Muscle of arm (tissue), 14 donors: ENCODE measurements around the gene TPRA1. TPM values are rescaled to one million over a fixed set of nuclear protein-coding genes. Genes with fewer than 3 reads are reported as not detected.

ENCODE experiments used
- DNase-seq: peaks from one replicate; pipeline ENCODE4 v3.0.0-alpha.2; 2013
- long read RNA-seq, 11 donors: transcript quantifications; one replicate each; lab custom pipeline, GENCODE V29; 2026
- polyA plus RNA-seq, 12 donors: library from polyadenylated mRNA; unstranded; fragments of 120-200 nt; gene quantifications; one replicate each; pipeline ENCODE4 v1.2.1, GENCODE V29; 2013; ENCODE audit not compliant: insufficient read length in 12 of 12

The TPRA1 gene
- polyA plus RNA-seq = 10 to 100 TPM in 11 of 12 donors, not detected in 1; 15.4 to 24.8 (median 18.9) TPM
- long read RNA-seq, donor 1, transcript TPRA1-202 (11 exons, 1,933 nt) = major isoform, 11 of 11 reads
- long read RNA-seq, donor 1, partial matches to known transcripts = 0 of 11 reads
- long read RNA-seq, donor 1, other reads (novel, unspliced or antisense) = 0 of 11 reads
- long read RNA-seq, donor 2, transcript TPRA1-202 (11 exons, 1,933 nt) = major isoform, 7 of 9 reads
- long read RNA-seq, donor 2, partial matches to known transcripts = 0 of 9 reads
- long read RNA-seq, donor 2, other reads (novel, unspliced or antisense) = 0 of 9 reads
- long read RNA-seq, donor 3, transcript TPRA1-202 (11 exons, 1,933 nt) = major isoform, 5 of 5 reads
- long read RNA-seq, donor 3, partial matches to known transcripts = 0 of 5 reads
- long read RNA-seq, donor 3, other reads (novel, unspliced or antisense) = 0 of 5 reads
- long read RNA-seq, donor 4 = 0 reads
- long read RNA-seq, donor 5, transcript TPRA1-202 (11 exons, 1,933 nt) = major isoform, 6 of 8 reads
- long read RNA-seq, donor 5, partial matches to known transcripts = 0 of 8 reads
- long read RNA-seq, donor 5, other reads (novel, unspliced or antisense) = 0 of 8 reads
- long read RNA-seq, donor 6, partial matches to known transcripts = 0 of 4 reads
- long read RNA-seq, donor 6, other reads (novel, unspliced or antisense) = 0 of 4 reads
- long read RNA-seq, donor 7, partial matches to known transcripts = 0 of 3 reads
- long read RNA-seq, donor 7, other reads (novel, unspliced or antisense) = 0 of 3 reads
- long read RNA-seq, donor 8, transcript TPRA1-202 (11 exons, 1,933 nt) = major isoform, 8 of 9 reads
- long read RNA-seq, donor 8, partial matches to known transcripts = 0 of 9 reads
- long read RNA-seq, donor 8, other reads (novel, unspliced or antisense) = 0 of 9 reads
- long read RNA-seq, donor 9, transcript TPRA1-202 (11 exons, 1,933 nt) = major isoform, 6 of 7 reads
- long read RNA-seq, donor 9, partial matches to known transcripts = 0 of 7 reads
- long read RNA-seq, donor 9, other reads (novel, unspliced or antisense) = 0 of 7 reads
- long read RNA-seq, donor 10, transcript TPRA1-202 (11 exons, 1,933 nt) = major isoform, 8 of 10 reads
- long read RNA-seq, donor 10, partial matches to known transcripts = 0 of 10 reads
- long read RNA-seq, donor 10, other reads (novel, unspliced or antisense) = 0 of 10 reads
- long read RNA-seq, donor 11, transcript TPRA1-202 (11 exons, 1,933 nt) = major isoform, 11 of 11 reads
- long read RNA-seq, donor 11, partial matches to known transcripts = 0 of 11 reads
- long read RNA-seq, donor 11, other reads (novel, unspliced or antisense) = 0 of 11 reads

DNA sequence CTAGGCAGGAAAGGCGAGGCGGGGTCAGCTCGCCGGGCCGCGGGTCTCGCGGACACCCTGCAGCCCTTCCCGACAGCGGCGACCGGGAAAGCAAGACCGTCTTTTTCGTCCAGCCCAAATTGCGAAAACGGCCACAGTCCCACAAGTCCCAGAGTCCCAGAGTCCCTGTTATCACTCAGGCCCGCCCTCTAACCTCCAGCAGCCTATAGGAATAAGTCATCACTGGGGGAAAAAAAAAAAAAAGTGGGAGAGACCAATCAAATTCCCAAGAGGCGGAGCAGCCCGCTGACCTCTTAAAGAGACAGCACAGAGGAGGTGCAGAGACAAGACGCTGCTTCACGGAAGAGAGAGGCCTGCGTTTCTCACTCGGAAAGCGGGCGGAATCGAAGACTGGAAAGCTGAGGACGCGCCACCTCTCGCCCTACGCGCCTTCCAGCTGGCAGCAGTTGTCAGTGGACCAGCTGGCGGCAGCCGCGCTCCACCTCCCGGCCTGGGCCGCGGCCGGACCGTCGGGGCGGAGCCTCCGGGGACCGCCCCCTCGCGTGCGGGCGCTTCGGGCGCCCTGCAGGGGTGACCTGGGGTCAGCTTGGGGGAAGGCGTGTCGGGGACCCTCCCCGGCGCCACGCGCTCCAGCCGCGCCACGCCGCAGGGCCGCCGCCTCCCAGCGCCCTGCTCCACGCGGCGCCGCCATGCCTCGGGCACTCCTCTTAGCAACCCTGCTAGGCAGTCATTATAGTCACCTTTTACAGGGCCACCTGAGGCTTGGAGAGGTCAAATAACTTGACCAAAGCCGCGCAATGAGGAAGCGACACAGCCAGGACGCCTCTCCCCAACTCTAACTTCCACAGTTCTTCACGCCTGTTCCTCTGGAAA is at the start of gene TPRA1:
TSS of gene TPRA1 (minus strand) at position 141 of the 873 bp plus-strand sequence. CDS start 10,587 bp downstream, outside the sequence.
- DNase-seq = peak; percentile 93

DNA sequence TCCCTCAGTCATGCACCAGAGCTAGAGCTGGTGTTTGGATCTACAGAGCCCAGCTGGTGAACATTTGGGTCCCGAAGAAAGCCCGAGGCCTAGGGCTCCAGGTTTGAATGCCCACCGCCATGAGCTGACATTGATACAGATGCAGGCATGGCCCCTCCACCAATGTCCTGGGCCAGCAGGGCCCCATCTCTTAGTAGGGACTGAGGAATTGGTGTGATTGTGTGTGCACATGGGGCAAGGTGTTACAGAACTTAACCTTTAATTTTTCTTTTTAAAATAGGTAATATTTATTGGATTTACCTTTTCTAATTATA is 49.5 kb upstream of the TPRA1 start:
- DNase-seq = no peak

DNA sequence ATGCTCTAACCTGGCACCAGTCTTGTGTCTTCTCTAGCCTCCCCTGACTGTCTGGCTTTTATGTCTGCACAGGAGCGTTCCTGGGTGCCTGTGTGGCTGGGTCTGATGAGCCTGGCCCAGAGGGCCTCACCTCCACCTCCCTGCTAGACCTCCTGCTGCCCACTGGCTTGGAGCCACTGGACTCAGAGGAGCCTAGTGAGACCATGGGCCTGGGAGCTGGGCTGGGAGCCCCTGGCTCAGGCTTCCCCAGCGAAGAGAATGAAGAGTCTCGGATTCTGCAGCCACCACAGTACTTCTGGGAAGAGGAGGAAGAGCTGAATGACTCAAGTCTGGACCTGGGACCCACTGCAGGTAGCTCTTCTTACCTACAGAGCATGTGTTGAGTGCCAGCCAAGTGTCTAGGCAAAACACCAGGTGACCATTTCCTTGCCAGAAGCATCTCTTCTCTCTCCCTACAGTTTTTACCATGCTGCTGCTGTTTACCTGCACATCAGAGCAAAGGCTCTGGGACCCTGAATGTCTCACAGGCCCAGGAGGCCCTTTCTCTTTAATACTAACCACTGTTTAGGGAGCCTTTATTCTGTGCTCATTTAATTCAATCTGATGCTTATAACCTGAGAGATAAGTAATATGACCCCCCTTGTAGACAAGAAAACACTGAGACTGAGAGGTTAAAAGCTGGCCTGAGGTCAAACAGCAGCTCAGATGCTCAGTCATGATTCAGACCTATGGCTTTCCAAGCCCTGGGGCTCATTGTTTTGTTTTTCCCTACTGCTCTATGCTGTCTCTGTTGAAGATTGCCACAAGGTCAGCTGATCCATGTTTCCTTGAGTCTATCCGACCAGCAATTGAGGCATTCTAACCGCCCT is 48.9 kb upstream of the TPRA1 start:
- no peak for DNase-seq

GRCh38 chr3:127637971-127638370 is 47.4 kb upstream of the TPRA1 start:
- no peak for DNase-seq

DNA sequence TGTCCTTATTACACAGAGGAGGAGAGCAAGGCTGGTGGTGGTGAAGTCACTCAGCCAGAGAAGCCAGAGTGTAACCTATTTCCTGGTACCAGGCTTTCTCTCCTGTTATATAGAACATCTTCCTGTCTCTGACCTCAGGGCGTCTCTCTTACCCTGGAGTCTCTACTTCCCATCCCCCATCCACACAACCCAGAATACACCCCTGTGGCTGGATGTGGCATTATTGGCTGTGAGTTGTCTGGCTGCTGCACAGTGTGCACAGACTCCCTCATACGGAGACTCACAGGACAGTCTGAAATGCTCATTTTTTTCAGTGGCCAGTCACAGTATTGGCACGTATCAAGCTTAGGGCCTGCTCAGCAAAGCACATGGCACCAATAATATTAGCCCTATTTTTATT is 47.0 kb upstream of the TPRA1 start:
- no peak for DNase-seq

DNA sequence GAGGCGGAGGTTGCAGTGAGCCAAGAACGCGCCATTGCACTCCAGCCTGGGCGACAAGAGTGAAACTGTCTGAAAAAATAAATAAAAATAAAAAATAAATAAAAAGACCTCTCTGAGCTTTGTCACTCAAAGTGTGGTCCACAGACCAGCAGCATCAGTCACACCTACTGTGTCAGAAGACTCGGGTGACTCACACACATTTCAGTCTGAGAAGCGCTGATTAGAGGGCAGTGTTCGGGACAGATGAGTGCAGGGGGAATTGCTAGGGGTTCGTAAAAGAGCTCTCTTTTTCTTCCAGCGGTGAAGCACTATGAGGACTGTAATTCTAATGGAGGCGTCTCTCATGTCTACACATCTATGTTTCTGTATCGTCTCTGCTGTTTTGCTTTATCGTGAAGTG is 44.1 kb upstream of the TPRA1 start:
- DNase-seq = no peak

DNA sequence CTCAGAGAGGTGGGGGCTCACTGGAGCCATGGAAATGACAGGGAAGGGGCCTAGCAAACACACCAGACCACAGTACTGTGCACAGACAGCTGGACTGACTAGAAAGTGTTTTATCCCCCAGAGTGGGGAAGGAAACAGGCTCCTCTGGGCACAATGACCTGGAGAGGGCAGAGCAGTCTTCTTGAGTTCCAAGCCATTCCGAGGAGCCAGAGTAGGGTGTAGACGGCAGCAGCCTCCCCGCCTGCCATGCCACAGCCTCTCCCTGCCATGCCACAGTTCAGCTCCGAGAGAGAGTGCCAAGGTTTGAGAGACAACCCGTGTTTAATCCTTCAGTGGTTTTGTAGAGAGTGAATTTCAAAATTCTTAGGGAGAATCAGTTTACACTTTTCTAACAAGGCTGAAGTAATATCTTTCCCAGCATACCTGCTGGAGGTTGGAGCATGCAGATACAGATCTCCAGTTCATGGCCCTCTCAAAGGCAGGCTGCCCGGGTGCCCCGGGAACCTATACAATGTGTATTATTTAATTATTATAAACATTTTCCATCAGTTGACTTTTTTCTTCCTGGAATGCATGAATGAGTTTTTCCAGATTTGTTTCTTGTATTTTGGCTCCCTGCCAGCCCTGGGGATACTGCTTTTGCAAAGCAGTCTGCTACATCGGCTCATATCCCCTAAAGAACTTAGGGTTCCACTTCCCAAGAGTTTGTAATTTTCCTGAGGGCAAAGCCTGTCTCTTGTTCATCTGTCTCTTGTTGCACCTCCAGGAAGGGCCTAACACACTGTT is 41.7 kb upstream of the TPRA1 start:
- peak; percentile 39 for DNase-seq

DNA sequence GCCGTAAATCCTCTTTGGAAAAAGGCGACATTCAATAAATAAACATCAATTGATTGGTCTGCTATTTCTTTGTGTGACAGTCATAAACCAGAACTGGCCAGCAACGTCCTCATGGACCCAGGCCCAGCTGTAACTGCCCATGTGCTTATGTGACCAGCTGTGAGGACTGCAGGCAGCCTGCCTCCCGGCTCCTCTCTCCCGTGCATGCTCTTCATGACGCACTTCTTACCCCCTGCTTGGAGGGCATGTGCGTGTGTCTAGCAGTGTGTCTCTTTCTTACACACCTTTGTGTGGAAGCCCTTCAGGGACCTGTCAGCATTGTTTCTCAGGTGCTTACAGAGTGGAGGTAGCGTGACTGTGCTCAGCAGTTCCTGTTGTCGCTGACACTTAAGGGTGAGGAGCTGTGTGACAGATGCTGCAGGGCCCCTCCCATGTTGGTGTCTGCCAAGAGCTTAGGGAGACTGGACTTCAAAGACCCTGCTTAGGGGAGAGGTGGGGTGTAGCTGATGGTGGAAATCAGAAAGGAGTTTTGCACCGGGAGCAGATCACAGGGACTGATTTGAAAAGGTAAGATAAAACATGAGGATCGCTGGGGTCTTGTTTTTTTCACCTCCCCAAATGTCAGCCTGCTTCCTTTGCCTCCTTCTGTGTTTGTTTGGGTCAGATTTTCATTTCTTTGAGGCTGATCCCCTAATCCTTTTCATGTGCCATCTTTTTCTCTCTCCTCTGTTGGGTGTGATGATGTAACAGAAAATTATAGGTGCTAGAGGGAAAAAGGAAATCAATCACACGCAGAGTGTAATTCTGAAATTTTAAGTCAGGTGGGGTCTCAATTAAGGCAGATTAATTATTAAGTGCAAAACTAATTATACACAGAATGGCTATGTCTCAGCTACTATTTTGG is 40.5 kb upstream of the TPRA1 start:
- DNase-seq = no peak

GRCh38 chr3:127629467-127630403 is 39.2 kb upstream of the TPRA1 start:
- DNase-seq = no peak

DNA sequence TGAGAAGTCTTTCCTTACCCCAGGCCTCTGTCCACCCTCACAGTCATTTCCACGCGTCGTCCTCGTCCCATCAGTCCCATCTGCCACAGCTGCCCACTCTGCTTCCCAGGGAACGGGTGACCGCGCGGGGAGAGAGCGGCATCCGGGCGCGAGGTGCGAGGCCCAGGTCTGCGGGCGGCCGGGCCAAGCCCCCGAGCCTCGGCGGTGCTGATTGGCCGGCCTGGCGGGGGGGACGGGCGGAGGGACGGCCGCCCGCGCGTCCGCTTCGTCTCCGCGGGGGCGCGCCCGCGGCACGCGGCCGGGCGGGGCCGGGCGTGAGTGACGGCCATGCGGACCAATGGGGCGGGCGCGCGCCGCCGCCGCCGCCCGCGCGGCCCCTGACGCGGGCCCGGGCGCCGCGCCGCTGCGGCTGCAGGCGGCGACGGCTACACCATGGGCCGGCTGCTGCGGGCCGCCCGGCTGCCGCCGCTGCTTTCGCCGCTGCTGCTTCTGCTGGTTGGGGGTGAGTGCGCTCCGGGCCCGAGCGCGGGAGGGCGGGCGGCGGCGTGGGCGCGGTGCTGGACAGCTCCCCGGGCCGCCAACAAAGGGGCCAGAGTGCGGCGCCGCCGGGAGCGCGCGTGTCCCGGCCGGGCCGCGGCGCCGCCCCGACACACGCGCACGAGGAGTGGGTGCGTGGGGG is 38.4 kb upstream of the TPRA1 start, which contains the start of gene PODXL2:
TSS of gene PODXL2 (plus strand) at position 398 of the 679 bp plus-strand sequence. CDS start at position 433, 35 bp downstream.
- peak; percentile 38 for DNase-seq

- DNase-seq = no peak
These were observed 37.9 kb upstream of the TPRA1 start for GRCh38 chr3:127628426-127628787.

GRCh38 chr3:127625821-127626220 is 35.3 kb upstream of the TPRA1 start:
- no peak for DNase-seq

GRCh38 chr3:127624063-127624462 is 33.5 kb upstream of the TPRA1 start:
- no peak for DNase-seq

DNA sequence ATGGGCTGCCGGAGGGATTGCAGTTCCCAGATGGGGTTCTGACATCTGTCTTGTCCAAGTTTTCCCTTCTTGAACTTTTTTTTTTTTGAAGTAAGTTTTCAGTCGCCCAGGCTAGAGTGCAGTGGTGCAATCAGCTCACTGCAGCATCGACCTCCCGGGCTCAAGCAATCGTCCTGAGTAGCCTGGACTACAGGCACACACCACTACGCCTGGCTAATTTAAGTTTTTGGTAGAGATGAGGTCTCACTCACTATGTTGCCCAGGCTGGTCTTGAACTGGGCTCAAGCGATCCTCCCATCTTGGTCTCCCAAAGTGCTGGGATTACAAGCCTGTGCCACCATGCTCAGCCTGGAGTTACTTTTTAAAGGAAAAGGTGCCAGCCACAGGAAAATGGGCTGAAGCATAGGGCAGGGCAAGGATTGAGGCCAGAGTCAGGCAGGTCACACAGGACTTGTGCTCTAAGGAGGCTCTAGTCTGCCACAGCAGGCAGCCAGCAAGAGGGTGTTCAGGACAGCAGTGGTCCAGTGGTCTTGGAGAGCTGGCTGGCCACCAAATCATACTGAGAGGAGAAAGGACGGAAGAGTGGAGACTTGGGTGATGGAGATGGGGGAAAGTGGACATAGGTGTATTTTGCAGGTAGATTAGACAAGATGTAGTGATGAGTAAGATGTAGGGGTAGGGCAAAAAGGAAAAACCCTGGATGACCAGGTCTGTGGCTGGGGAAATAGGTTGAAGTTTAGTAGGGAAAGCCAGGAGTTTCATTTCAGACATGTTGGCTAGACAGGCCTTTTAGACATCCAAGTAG is 32.4 kb upstream of the TPRA1 start:
- DNase-seq = no peak

- DNase-seq = no peak
These were observed 31.5 kb upstream of the TPRA1 start for GRCh38 chr3:127622031-127622430.
